Kidney (tissue), 14 donors: ENCODE measurements around the gene BRIP1. TPM values are rescaled to one million over a fixed set of nuclear protein-coding genes. Genes with fewer than 3 reads are reported as not detected.

Experiments used
- DNase-seq, 5 donors: peaks; one replicate each; pipeline ENCODE4 v3.0.0-alpha.2; 2013 to 2020
- FAIRE-seq: peaks from 2 replicates; lab custom pipeline; 2012; peaks lifted over from hg19 to GRCh38; lab: Jason Lieb, UNC
- H3K27ac ChIP-seq, 2 donors: one replicate each; pipeline ENCODE4 v1.7.0; 2013; ENCODE audit warnings: low read depth in 2 of 2, low read length in 2 of 2, inconsistent platforms in 1 of 2
- H3K27me3 ChIP-seq: one replicate; pipeline ENCODE4 v1.7.1; 2013; ENCODE audit warnings: low read length, inconsistent platforms; ENCODE audit not compliant: control insufficient read depth, insufficient read depth
- H3K36me3 ChIP-seq, 3 donors: one replicate each; pipeline versions ENCODE4 v1.7.0 to v1.7.1; 2013; ENCODE audit warnings: low read length in 3 of 3, control low read depth in 1 of 3, inconsistent platforms in 1 of 3; ENCODE audit not compliant: insufficient read depth in 3 of 3, control insufficient read depth in 2 of 3
- H3K4me1 ChIP-seq, 3 donors: one replicate each; pipeline versions ENCODE4 v1.7.0 to v1.7.1; 2013; ENCODE audit warnings: low read length in 3 of 3, inconsistent platforms in 1 of 3, low read depth in 1 of 3; ENCODE audit not compliant: control insufficient read depth in 2 of 3, insufficient read depth in 2 of 3
- H3K4me3 ChIP-seq, 3 donors: one replicate each; pipeline versions ENCODE4 v1.7.0 to v1.8.1; 2013; ENCODE audit warnings: low read length in 3 of 3, control low read depth in 1 of 3, inconsistent platforms in 1 of 3
- H3K9ac ChIP-seq, 3 donors: one replicate each; pipeline versions ENCODE4 v1.7.0 to v1.7.1; 2013; ENCODE audit warnings: low read length in 3 of 3, control low read depth in 1 of 3, inconsistent platforms in 1 of 3
- H3K9me3 ChIP-seq, 3 donors: one replicate each; pipeline versions ENCODE4 v1.7.0 to v1.7.1; 2013; ENCODE audit warnings: low read length in 3 of 3, control low read depth in 1 of 3, inconsistent platforms in 1 of 3; ENCODE audit not compliant: control insufficient read depth in 2 of 3, insufficient read depth in 1 of 3
- CTCF ChIP-seq: IDR thresholded peaks from 3 replicates; pipeline ENCODE4 v1.5.1; 2012; ENCODE audit warnings: mild to moderate bottlenecking, moderate library complexity, borderline replicate concordance; ENCODE audit not compliant: insufficient read depth; ENCODE audit errors: extremely low read depth
- intact Hi-C: fragments of 100-400 bp; cut with DNase I; formaldehyde crosslinking; loops from one replicate; pipeline ENCODE4 v1.11.1; 2022
- polyA plus RNA-seq: library from polyadenylated mRNA; stranded (reverse); fragments of 350-450 nt; fragmentation: Illumina TruSeq; extraction: RNeasy Lipid Tissue Mini Kit (QIAGEN cat#74804); gene quantifications from one replicate; pipeline ENCODE4 v1.2.3, GENCODE V29; 2014; ENCODE audit warnings: low read depth, low replicate concordance; ENCODE audit not compliant: insufficient read depth
- total RNA-seq: library from RNA; stranded (reverse); fragmentation: NEBNext Ultra II Directional; extraction: Animal tissue kit (Norgen Biotek cat#: 25700); gene quantifications from one replicate; pipeline ENCODE4 v1.2.1, GENCODE V29; 2021
- donor health status: control.
- donor health status: control.
- donor health status: control.
- donor health status: control.
- donor health status: control.
- donor health status: DM: yes; HTN: yes; CAD: no.
- donor health status: Normal renal cell carcinoma (clear cell type).

BRIP1 gene
- total and polyA plus RNA-seq, 2 donors from 2014 or later = 0.54 TPM; not detected in 1

GRCh38 chr17:61875804-61876203, 12.5 kb upstream of the BRIP1 start:
- no peak for FAIRE-seq
- no peaks in the 10 kb centered on the region for H3K9me3 ChIP-seq
- H3K4me1 ChIP-seq = no peaks in the 10 kb centered on the region
- H3K36me3 ChIP-seq = peaks cover 0 to 6% (median 5%) of the 10 kb centered on the region in 3 donors
- no peak for TF ChIP-seq CTCF
- intact Hi-C loops = no loop called here
- no peak overlapping the region for H3K27ac ChIP-seq
- H3K27me3 ChIP-seq = no peaks in the 10 kb centered on the region
- H3K9ac ChIP-seq = no peak overlapping the region
- DNase-seq = no peak
- no peak overlapping the region for H3K4me3 ChIP-seq

GRCh38 chr17:61875285-61875684, 12.0 kb upstream of the BRIP1 start:
- no peak overlapping the region for H3K4me3 ChIP-seq
- H3K36me3 ChIP-seq = peaks cover 0 to 10% (median 6%) of the 10 kb centered on the region in 3 donors
- H3K9ac ChIP-seq = no peak overlapping the region
- intact Hi-C loops = no loop called here
- FAIRE-seq (no peak), DNase-seq (no peak)
- no peak for TF ChIP-seq CTCF
- H3K4me1 ChIP-seq = no peaks in the 10 kb centered on the region
- no peaks in the 10 kb centered on the region for H3K27me3 ChIP-seq
- no peak overlapping the region for H3K27ac ChIP-seq
- no peaks in the 10 kb centered on the region for H3K9me3 ChIP-seq

GRCh38 chr17:61874075-61874474, 10.7 kb upstream of the BRIP1 start:
- Histone ChIP-seq H3K27me3 (no peaks in the 10 kb centered on the region), H3K9me3 (no peaks in the 10 kb centered on the region), H3K27ac (no peak overlapping the region), H3K4me3 (no peak overlapping the region), H3K4me1 (no peaks in the 10 kb centered on the region), H3K36me3 (peaks cover 2 to 12% (median 11%) of the 10 kb centered on the region in 3 donors), H3K9ac (no peak overlapping the region)
- no peak for TF ChIP-seq CTCF
- DNase-seq (no peak), FAIRE-seq (no peak)
- intact Hi-C loops = no loop called here

GRCh38 chr17:61872099-61872498, 8.8 kb upstream of the BRIP1 start:
- no peak for TF ChIP-seq CTCF
- DNase-seq = no peak
- intact Hi-C loops = no loop called here
- no peak overlapping the region for H3K4me3 ChIP-seq
- H3K36me3 ChIP-seq = peaks cover 2 to 11% (median 6%) of the 10 kb centered on the region in 3 donors
- H3K27ac ChIP-seq = no peak overlapping the region
- no peaks in the 10 kb centered on the region for H3K9me3 ChIP-seq
- H3K9ac ChIP-seq = no peak overlapping the region
- H3K4me1 ChIP-seq = no peaks in the 10 kb centered on the region
- no peak for FAIRE-seq
- H3K27me3 ChIP-seq = no peaks in the 10 kb centered on the region
